ENCODE data around the gene HTT. TPM values are rescaled to one million over a fixed set of nuclear protein-coding genes. Genes with fewer than 3 reads are reported as not detected.
A peak's percentile ranks its signal among the peaks of the same experiment; 100 is the strongest.

The HTT gene
- total RNA-seq, 1 donor from 2014 or later = 48.0 TPM

GRCh38 chr4:3096202-3096601 lies 21.7 kb downstream of the HTT start:
- no peak for DNase-seq (ENCODE audit: extremely low spot score, unreplicated experiment)
- H3K4me1 Mint-ChIP-seq (ENCODE audit: unreplicated experiment) = no peaks in the 10 kb centered on the region
- H3K36me3 Mint-ChIP-seq = peaks cover 26% of the 10 kb centered on the region
- no peaks in the 10 kb centered on the region for H3K27me3 Mint-ChIP-seq
- no peak for TF ChIP-seq CTCF (conservative IDR thresholded peaks at IDR 0.05)
- no peaks in the 10 kb centered on the region for H3K9me3 Mint-ChIP-seq
- H3K4me3 Mint-ChIP-seq = no peak overlapping the region
- H3K27ac Mint-ChIP-seq = no peak overlapping the region

- Mint-ChIP-seq H3K27ac (no peak overlapping the region), H3K36me3 (peaks cover 22% of the 10 kb centered on the region), H3K4me1 (ENCODE audit: unreplicated experiment) (no peaks in the 10 kb centered on the region), H3K27me3 (no peaks in the 10 kb centered on the region), H3K4me3 (no peak overlapping the region), H3K9me3 (no peaks in the 10 kb centered on the region)
- TF ChIP-seq CTCF (conservative IDR thresholded peaks at IDR 0.05) = no peak
- DNase-seq (ENCODE audit: extremely low spot score, unreplicated experiment) = no peak
Measured at GRCh38 chr4:3098346-3098745, 23.9 kb downstream of the HTT start.

GRCh38 chr4:3106339-3107186 lies 32.1 kb downstream of the HTT start:
- H3K4me1 Mint-ChIP-seq (ENCODE audit: unreplicated experiment) = no peaks in the 10 kb centered on the region
- peak; percentile 98 for TF ChIP-seq CTCF (conservative IDR thresholded peaks at IDR 0.05)
- DNase-seq (ENCODE audit: extremely low spot score, unreplicated experiment) = peak; percentile 86
- H3K27me3 Mint-ChIP-seq = no peaks in the 10 kb centered on the region
- H3K36me3 Mint-ChIP-seq = peaks cover 15% of the 10 kb centered on the region
- peak overlapping the region; percentile 68 for H3K27ac Mint-ChIP-seq
- H3K9me3 Mint-ChIP-seq = no peaks in the 10 kb centered on the region
- H3K4me3 Mint-ChIP-seq = no peak overlapping the region

- no peak overlapping the region for H3K4me3 Mint-ChIP-seq
- DNase-seq (ENCODE audit: extremely low spot score, unreplicated experiment) = no peak
- H3K9me3 Mint-ChIP-seq = no peaks in the 10 kb centered on the region
- H3K27me3 Mint-ChIP-seq = no peaks in the 10 kb centered on the region
- peaks cover 18% of the 10 kb centered on the region for H3K36me3 Mint-ChIP-seq
- no peak for TF ChIP-seq CTCF (conservative IDR thresholded peaks at IDR 0.05)
- H3K27ac Mint-ChIP-seq = no peak overlapping the region
- no peaks in the 10 kb centered on the region for H3K4me1 Mint-ChIP-seq (ENCODE audit: unreplicated experiment)
Measured at GRCh38 chr4:3107271-3107670, 32.8 kb downstream of the HTT start.

GRCh38 chr4:3107691-3108121 lies 33.2 kb downstream of the HTT start:
- Mint-ChIP-seq H3K36me3 (peaks cover 20% of the 10 kb centered on the region), H3K4me1 (ENCODE audit: unreplicated experiment) (no peaks in the 10 kb centered on the region), H3K4me3 (no peak overlapping the region), H3K27me3 (no peaks in the 10 kb centered on the region), H3K27ac (no peak overlapping the region), H3K9me3 (no peaks in the 10 kb centered on the region)
- TF ChIP-seq CTCF (conservative IDR thresholded peaks at IDR 0.05) = no peak
- no peak for DNase-seq (ENCODE audit: extremely low spot score, unreplicated experiment)

Data from type B pancreatic cell (in vitro differentiated cells).